Uterus (tissue), 2 donors: ENCODE data around the gene BHLHA15.

Experiments used
- POLR2A ChIP-seq, 2 donors: fragments of 450-650 bp; IDR thresholded peaks; one replicate each; pipeline ENCODE4 v1.6.1; 2016; ENCODE audit warnings: antibody characterized with exemption in 2 of 2, mild to moderate bottlenecking in 1 of 2, moderate library complexity in 1 of 2
- TF ChIP-seq, protein P1 (sequence below), 4 experiments: fragments of 200-600 bp in 2 of 4; fragments of 450-650 bp in 2 of 4; sonication (generic) in 2 of 4; IDR thresholded peaks; one replicate each; pipeline ENCODE4 v1.5.1; 2016 to 2019; ENCODE audit warnings: antibody characterized with exemption in 4 of 4, mild to moderate bottlenecking in 2 of 4, moderate library complexity in 1 of 4

DNA sequence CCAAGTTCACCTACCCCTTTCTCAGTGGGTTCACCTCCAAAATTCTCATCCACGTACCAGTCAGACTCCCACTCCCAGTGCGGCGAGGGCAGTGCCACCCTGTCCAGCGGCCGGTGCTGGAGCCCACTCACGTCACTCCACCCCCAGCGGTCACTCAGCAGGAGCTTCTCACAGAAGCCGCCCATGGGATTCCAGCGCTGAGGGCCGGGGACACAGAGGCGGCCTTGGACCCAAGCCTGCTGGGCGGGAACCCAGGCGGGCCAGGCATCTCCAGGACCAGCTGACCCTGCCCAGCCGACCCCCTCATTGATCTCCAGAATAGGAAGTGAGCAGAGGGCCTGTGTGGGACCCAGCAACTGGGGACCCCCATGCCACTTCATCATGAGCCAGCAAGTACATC is 33.6 kb downstream of the BHLHA15 start:
- TF ChIP-seq, protein P1, sequence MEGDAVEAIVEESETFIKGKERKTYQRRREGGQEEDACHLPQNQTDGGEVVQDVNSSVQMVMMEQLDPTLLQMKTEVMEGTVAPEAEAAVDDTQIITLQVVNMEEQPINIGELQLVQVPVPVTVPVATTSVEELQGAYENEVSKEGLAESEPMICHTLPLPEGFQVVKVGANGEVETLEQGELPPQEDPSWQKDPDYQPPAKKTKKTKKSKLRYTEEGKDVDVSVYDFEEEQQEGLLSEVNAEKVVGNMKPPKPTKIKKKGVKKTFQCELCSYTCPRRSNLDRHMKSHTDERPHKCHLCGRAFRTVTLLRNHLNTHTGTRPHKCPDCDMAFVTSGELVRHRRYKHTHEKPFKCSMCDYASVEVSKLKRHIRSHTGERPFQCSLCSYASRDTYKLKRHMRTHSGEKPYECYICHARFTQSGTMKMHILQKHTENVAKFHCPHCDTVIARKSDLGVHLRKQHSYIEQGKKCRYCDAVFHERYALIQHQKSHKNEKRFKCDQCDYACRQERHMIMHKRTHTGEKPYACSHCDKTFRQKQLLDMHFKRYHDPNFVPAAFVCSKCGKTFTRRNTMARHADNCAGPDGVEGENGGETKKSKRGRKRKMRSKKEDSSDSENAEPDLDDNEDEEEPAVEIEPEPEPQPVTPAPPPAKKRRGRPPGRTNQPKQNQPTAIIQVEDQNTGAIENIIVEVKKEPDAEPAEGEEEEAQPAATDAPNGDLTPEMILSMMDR (IDR thresholded peaks at IDR 0.05), result no peak
- TF ChIP-seq POLR2A (IDR thresholded peaks at IDR 0.05), result no peak
